BLaER1 treated with 17β-estradiol and CSF1 and Interleukin-3, amounts not matched to agents 10 nM and 100 nM (cell line): Measurements from ENCODE around the gene EBPL.

Experiments used
- H3K27ac ChIP-seq, 11 experiments: shearing (Covaris generic); formaldehyde crosslinking; 2 replicates each; pipeline ENCODE4 v1.8.1; 2022
- H3K27me3 ChIP-seq, 11 experiments: shearing (Covaris generic); formaldehyde crosslinking; 2 replicates each; pipeline ENCODE4 v1.8.1; 2022
- H3K36me3 ChIP-seq, 11 experiments: shearing (Covaris generic); formaldehyde crosslinking; 2 replicates each; pipeline ENCODE4 v1.8.1; 2022
- H3K4me1 ChIP-seq, 10 experiments: shearing (Covaris generic); formaldehyde crosslinking; 2 replicates each; pipeline ENCODE4 v1.8.1; 2022
- H3K4me2 ChIP-seq, 11 experiments: shearing (Covaris generic); formaldehyde crosslinking; 2 replicates each; pipeline ENCODE4 v1.8.1; 2022
- H3K4me3 ChIP-seq, 10 experiments: shearing (Covaris generic); formaldehyde crosslinking; 2 replicates each; pipeline ENCODE4 v1.8.1; 2022
- H3K9ac ChIP-seq, 11 experiments: shearing (Covaris generic); formaldehyde crosslinking; 2 replicates each; pipeline ENCODE4 v1.8.1; 2022
- H3K9me3 ChIP-seq, 11 experiments: shearing (Covaris generic); formaldehyde crosslinking; replicated peaks in 1 of 11; 2 replicates each; pipeline ENCODE4 v1.8.1; 2022
- H4K20me1 ChIP-seq, 11 experiments: shearing (Covaris generic); formaldehyde crosslinking; 2 replicates each; pipeline ENCODE4 v1.8.1; 2022
- Cebpa-rat ChIP-seq, 11 experiments: shearing (Covaris generic); IDR thresholded peaks; 2 replicates each; pipeline ENCODE4 v1.8.1; 2022

The EBPL gene

GRCh38 chr13:49655906-49656305 is 35.4 kb downstream of the EBPL start:
- no peaks in the 10 kb centered on the region for H3K9me3 ChIP-seq
- no peak overlapping the region for H3K4me3 ChIP-seq
- peaks cover 14 to 56% (median 45%) of the 10 kb centered on the region in 11 experiments for H3K36me3 ChIP-seq
- no peaks in the 10 kb centered on the region for H3K27me3 ChIP-seq
- H3K27ac ChIP-seq: 0 out of 22 replicates have a peak overlapping the region, but pooled peaks of 1 of the 11 experiments have one; percentile 24
- no peak for TF ChIP-seq Cebpa-rat (IDR thresholded peaks at IDR 0.05)
- no peaks in the 10 kb centered on the region; a peak in 2 of 22 replicates for H4K20me1 ChIP-seq
- peak overlapping the region in 4 of 11 experiments; percentile 5 to 35 (median 24); a peak in 3 of 22 replicates for H3K4me2 ChIP-seq
- H3K4me1 ChIP-seq: peaks cover 9 to 32% (median 24%) of the 10 kb centered on the region in 10 experiments
- H3K9ac ChIP-seq: no peak overlapping the region

- Histone ChIP-seq H3K27me3 (no peaks in the 10 kb centered on the region), H3K9ac (no peak overlapping the region), H3K36me3 (peaks cover 2 to 37% (median 26%) of the 10 kb centered on the region in 11 experiments; a peak in 21 of 22 replicates), H3K4me3 (no peak overlapping the region), H4K20me1 (no peaks in the 10 kb centered on the region), H3K4me2 (peak overlapping the region in 2 of 11 experiments; percentile 18 to 65; a peak in 2 of 22 replicates), H3K4me1 (peaks cover 9 to 32% (median 24%) of the 10 kb centered on the region in 10 experiments), H3K9me3 (no peaks in the 10 kb centered on the region), H3K27ac (no peak overlapping the region)
- no peak for TF ChIP-seq Cebpa-rat (IDR thresholded peaks at IDR 0.05)
Observed at GRCh38 chr13:49654011-49654410, 37.3 kb downstream of the EBPL start.

DNA sequence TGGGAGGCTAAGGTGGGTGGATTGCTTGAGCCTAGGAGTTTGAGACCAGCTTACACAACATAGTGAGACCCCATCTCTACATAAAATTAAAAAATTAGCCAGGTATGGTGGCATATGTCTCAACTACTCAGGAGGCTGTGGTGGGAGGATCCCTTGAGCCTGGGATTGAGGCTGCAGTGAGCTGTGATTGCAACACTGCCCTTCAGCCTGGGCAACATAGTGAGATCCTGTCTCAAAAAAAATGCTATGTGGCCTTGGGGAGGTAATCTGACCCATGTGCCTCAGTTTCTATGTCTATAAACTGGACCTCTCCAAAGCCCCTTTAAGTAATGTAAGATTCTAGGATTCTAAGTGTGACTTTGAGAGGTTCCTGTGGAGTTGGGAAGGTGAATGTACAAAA is 37.8 kb downstream of the EBPL start:
- peak in 1 of 11 experiments; percentile 46; a peak in 1 of 22 replicates for TF ChIP-seq Cebpa-rat (IDR thresholded peaks at IDR 0.05)
- Histone ChIP-seq H3K9ac (no peak overlapping the region), H3K9me3 (no peaks in the 10 kb centered on the region), H3K36me3 (peaks cover 0 to 32% (median 21%) of the 10 kb centered on the region in 11 experiments; a peak in 21 of 22 replicates), H3K4me3 (no peak overlapping the region), H3K27me3 (no peaks in the 10 kb centered on the region), H3K27ac (peak overlapping the region in 1 of 11 experiments; percentile 20; a peak in 1 of 22 replicates), H3K4me2 (peak overlapping the region in 6 of 11 experiments; percentile 9 to 65 (median 38); a peak in 8 of 22 replicates), H4K20me1 (no peaks in the 10 kb centered on the region), H3K4me1 (peaks cover 9 to 32% (median 24%) of the 10 kb centered on the region in 10 experiments)

DNA sequence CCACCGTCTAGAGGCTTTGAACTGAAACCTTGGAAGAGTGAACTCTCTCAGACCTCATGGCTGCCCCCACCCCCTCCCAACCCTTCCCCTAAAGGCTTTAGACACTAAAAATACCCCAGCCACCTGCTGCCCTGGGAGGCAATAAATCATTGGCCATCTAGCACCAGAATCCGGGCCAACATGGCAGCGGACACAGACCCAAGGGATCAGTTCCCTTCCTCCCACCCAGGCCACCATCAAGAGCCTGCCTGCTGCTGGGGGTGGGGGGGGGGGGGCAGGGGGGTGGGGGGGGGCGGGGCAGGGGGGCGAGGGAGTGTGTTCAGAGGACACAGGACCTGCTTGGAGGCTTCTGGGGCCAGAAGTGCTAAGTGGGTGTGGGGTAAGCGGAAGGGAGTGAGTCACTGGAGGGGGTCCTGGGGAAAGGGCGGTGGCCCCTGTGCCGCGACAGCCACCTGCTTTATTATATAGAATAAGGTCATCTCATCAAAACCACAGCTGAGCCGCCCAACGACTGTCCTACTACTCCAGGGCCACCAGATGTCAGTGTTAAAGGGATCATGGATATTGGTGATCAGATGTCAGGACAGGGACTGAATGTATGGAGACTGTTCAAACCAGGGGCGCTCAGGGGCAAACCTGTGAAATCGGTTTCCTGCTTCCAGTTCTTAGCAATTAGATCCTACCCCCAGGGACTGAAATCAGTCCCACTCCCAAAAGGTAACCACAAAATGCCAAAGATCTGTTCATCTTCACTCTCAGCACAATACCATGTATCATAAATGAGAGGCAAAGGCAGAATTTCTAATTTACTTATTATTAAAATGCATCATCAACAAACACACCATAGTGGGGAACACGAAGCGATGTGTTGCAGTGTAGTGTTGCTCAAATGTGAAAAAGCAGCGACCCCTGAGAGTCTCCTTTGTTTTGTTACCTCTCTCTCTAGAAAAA is 38.7 kb downstream of the EBPL start:
- peak overlapping the region in 1 of 11 experiments; percentile 36; a peak in 3 of 22 replicates for H3K9ac ChIP-seq
- peaks cover 9 to 32% (median 24%) of the 10 kb centered on the region in 10 experiments for H3K4me1 ChIP-seq
- H3K27ac ChIP-seq: peak overlapping the region in 3 of 11 experiments; percentile 29 to 55 (median 42); a peak in 4 of 22 replicates
- no peak overlapping the region for H3K4me3 ChIP-seq
- peak overlapping the region in 10 of 11 experiments; percentile 11 to 65 (median 41); a peak in 13 of 22 replicates for H3K4me2 ChIP-seq
- no peaks in the 10 kb centered on the region for H3K27me3 ChIP-seq
- no peaks in the 10 kb centered on the region for H3K9me3 ChIP-seq
- no peak for TF ChIP-seq Cebpa-rat (IDR thresholded peaks at IDR 0.05)
- peaks cover 0 to 23% (median 12%) of the 10 kb centered on the region in 11 experiments; a peak in 18 of 22 replicates for H3K36me3 ChIP-seq
- H4K20me1 ChIP-seq: no peaks in the 10 kb centered on the region

- Histone ChIP-seq H3K4me3 (no peak overlapping the region), H4K20me1 (no peaks in the 10 kb centered on the region), H3K4me2 (peak overlapping the region in 6 of 11 experiments; percentile 17 to 65 (median 52); a peak in 10 of 22 replicates), H3K4me1 (peaks cover 11 to 34% (median 27%) of the 10 kb centered on the region in 10 experiments), H3K27me3 (no peaks in the 10 kb centered on the region), H3K27ac (peak overlapping the region in 3 of 11 experiments; percentile 29 to 55 (median 42); a peak in 6 of 22 replicates), H3K9me3 (no peaks in the 10 kb centered on the region), H3K36me3 (peaks cover 0 to 15% (median 4%) of the 10 kb centered on the region in 11 experiments; a peak in 9 of 22 replicates), H3K9ac (peak overlapping the region in 1 of 11 experiments; percentile 36; a peak in 2 of 22 replicates)
- TF ChIP-seq Cebpa-rat (IDR thresholded peaks at IDR 0.05): no peak
Observed at GRCh38 chr13:49651570-49652354, 39.5 kb downstream of the EBPL start.

- TF ChIP-seq Cebpa-rat (IDR thresholded peaks at IDR 0.05): no peak
- Histone ChIP-seq H4K20me1 (no peaks in the 10 kb centered on the region), H3K4me2 (0 out of 22 replicates have a peak overlapping the region, but pooled peaks of 1 of the 11 experiments have one; percentile 11), H3K36me3 (peaks cover 0 to 8% (median 0%) of the 10 kb centered on the region in 11 experiments; a peak in 2 of 22 replicates), H3K9ac (no peak overlapping the region), H3K9me3 (no peaks in the 10 kb centered on the region), H3K4me3 (no peak overlapping the region), H3K4me1 (peaks cover 20 to 47% (median 38%) of the 10 kb centered on the region in 10 experiments), H3K27ac (no peak overlapping the region), H3K27me3 (no peaks in the 10 kb centered on the region)
Observed at GRCh38 chr13:49649963-49650312, 41.3 kb downstream of the EBPL start.

DNA sequence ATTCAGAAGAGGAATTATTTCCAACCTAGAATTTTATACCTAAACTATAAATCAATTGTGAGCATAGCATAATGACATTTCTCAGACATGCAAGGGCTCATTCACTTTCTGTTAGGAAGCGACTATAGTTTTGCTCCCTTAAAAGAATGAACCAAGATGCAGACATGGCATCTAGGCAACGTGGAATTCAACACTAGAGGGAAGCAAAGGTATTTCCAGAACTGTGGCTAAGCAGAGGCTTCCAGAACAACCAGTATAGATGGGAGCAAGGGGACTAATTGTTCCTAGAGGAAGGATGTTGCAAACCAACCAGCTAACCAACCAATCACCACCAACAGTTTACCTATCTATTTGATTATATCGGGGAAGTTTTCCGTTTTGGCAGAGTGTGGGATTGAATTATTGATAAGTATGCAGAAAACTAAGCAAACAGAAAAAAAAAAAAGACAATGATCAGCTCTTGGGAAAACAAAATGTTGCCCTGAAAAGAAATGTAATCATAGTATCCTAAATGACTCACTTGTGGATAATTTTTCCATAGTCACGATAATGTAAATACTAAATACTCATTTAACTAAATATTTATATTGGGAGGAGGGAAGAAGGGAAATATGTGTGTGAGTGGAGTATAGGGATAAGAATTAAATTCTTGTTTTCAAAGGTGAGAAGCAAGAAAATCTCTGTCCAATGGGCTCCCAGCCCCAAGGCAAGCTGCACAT is 41.9 kb downstream of the EBPL start:
- H3K36me3 ChIP-seq: peaks cover 0 to 8% (median 0%) of the 10 kb centered on the region in 11 experiments; a peak in 1 of 22 replicates
- no peak overlapping the region for H3K27ac ChIP-seq
- H3K9me3 ChIP-seq: no peaks in the 10 kb centered on the region
- no peak for TF ChIP-seq Cebpa-rat (IDR thresholded peaks at IDR 0.05)
- no peaks in the 10 kb centered on the region for H4K20me1 ChIP-seq
- H3K9ac ChIP-seq: no peak overlapping the region
- peaks cover 26 to 50% (median 43%) of the 10 kb centered on the region in 10 experiments for H3K4me1 ChIP-seq
- H3K27me3 ChIP-seq: no peaks in the 10 kb centered on the region
- 0 out of 22 replicates have a peak overlapping the region, but pooled peaks of 1 of the 11 experiments have one; percentile 11 for H3K4me2 ChIP-seq
- no peak overlapping the region for H3K4me3 ChIP-seq

DNA sequence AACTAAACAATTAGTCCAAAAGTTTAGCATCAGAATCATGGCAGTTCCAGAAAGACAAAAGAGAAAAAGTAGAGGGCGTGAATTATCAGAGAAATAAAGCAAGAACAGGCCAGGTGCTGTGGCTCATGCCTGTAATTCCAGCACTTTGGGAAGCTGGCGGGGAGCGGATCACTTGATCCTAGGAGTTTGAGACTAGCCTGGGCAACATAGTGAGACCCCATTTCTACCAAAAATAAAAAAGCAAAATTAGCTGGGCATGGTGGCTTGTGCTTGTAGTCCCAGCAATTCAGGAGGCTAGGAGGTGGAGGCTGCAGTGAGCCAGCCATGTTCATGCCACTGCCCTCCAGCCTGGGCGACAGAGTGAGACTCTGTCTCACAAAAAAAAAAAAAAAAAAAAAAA is 44.6 kb downstream of the EBPL start:
- peak overlapping the region in 6 of 11 experiments; percentile 73 to 91 (median 80); a peak in 10 of 22 replicates for H3K27ac ChIP-seq
- H4K20me1 ChIP-seq: no peaks in the 10 kb centered on the region
- no peaks in the 10 kb centered on the region for H3K9me3 ChIP-seq
- H3K27me3 ChIP-seq: no peaks in the 10 kb centered on the region
- H3K9ac ChIP-seq: no peak overlapping the region
- H3K4me2 ChIP-seq: peak overlapping the region in 7 of 11 experiments; percentile 34 to 98 (median 87); a peak in 11 of 22 replicates
- H3K4me3 ChIP-seq: no peak overlapping the region
- H3K4me1 ChIP-seq: peaks cover 42 to 55% (median 48%) of the 10 kb centered on the region in 10 experiments
- H3K36me3 ChIP-seq: peaks cover 0 to 8% (median 0%) of the 10 kb centered on the region in 11 experiments; a peak in 1 of 22 replicates
- no peak for TF ChIP-seq Cebpa-rat (IDR thresholded peaks at IDR 0.05)
